ENCODE measurements around the gene PFN1. TPM values are rescaled to one million over a fixed set of nuclear protein-coding genes. Genes with fewer than 3 reads are reported as not detected.

PFN1 gene
- total and polyA plus RNA-seq, 10 of the 15 experiments (the other 5 are each of a cell fraction or from before 2014, with no cell fraction given): 154 to 3,892 (median 1,918) TPM

- no peak for TF ChIP-seq RCOR1 (conservative IDR thresholded peaks at IDR 0.05; ENCODE audit: low read depth, low read length)
These were observed 10.8 kb downstream of the PFN1 start (continued) for GRCh38 chr17:4937553-4937952.

- Histone ChIP-seq H3K79me2 (ENCODE audit: control insufficient read depth, insufficient read depth, low read length) (peaks cover 33% of the 10 kb centered on the region), H3K4me2 (ENCODE audit: control insufficient read depth, insufficient read depth) (no peak overlapping the region), H2AFZ (ENCODE audit: control insufficient read depth, low read depth, low read length) (no peak overlapping the region), H3K9ac (ENCODE audit: control insufficient read depth, insufficient read depth, low read length) (no peak overlapping the region), H4K20me1 (ENCODE audit: control insufficient read depth, insufficient read depth) (no peaks in the 10 kb centered on the region), H3K27me3 (replicated peaks in 1 of 2; ENCODE audit: control insufficient read depth in 2 of 2, insufficient read depth in 2 of 2, low read length in 1 of 2) (no peaks in the 10 kb centered on the region), H3K9me3 (replicated peaks; ENCODE audit: control insufficient read depth, insufficient read depth, low read length) (no peaks in the 10 kb centered on the region), H3K4me1 (ENCODE audit: control insufficient read depth, insufficient read depth, low read length) (peaks cover 31% of the 10 kb centered on the region), H3K4me3 (no peak overlapping the region), H3K27ac (ENCODE audit: control insufficient read depth, insufficient read depth) (no peak overlapping the region), H3K36me3 (ENCODE audit: control insufficient read depth in 2 of 2, insufficient read depth in 2 of 2, low read length in 1 of 2) (peaks cover 4 to 14% of the 10 kb centered on the region in 2 experiments; a peak in 3 of 4 replicates)
- in situ Hi-C loops (cut with MboI) (no loop called here), intact Hi-C loops (cut with micrococcal nuclease; ENCODE audit: unreplicated experiment) (no loop called here)
- DNase-seq (ENCODE audit: low read depth, low spot score): no peak
- no TSS peak for BruUV-seq (replicated peaks)
- ChIA-PET POLR2A (interaction anchor here (1.0 to 1.3 kb wide), 2 partner anchors 15 to 31 kb away, joined by 3 read pairs; partner anchors contain the start of genes ENO3 and SPAG7), SMC1A (ENCODE audit: uncharacterized antibody, unreplicated experiment) (no interaction called here), CTCF (interaction anchor here (1.0 kb wide), 1 partner anchor 28 kb away, joined by 3 read pairs; no protein-coding TSS in a partner anchor), RAD21 (ENCODE audit: unreplicated experiment) (no interaction called here)
- FAIRE-seq: no peak
- no peak for ATAC-seq
- 98% methylated on average over 3 of the region's 3 CpGs for WGBS (ENCODE audit: insufficient coverage, insufficient replicate concordance, low lambda C conversion rate, missing lambda C conversion rate)
- no peak for TF ChIP-seq REST (IDR thresholded peaks at IDR 0.05; ENCODE audit: low read depth, low read length)
- no peak for TF ChIP-seq PBX3 (IDR thresholded peaks at IDR 0.05; ENCODE audit: insufficient replicate concordance, low read depth, low read length)
- TF ChIP-seq MTA2 (IDR thresholded peaks at IDR 0.05; ENCODE audit: low read depth): no peak
- TF ChIP-seq SPI1 (IDR thresholded peaks at IDR 0.05; ENCODE audit: borderline replicate concordance, insufficient read depth, low read depth, low read length): no peak
- TF ChIP-seq ATF2 (IDR thresholded peaks at IDR 0.05; ENCODE audit: low read length): no peak
These were observed 11.9 kb downstream of the PFN1 start for GRCh38 chr17:4936436-4936835.

Data from GM12878 (cell line).